Lower leg skin (tissue), 4 donors: ENCODE measurements around the gene PCSK5. TPM values are rescaled to one million over a fixed set of nuclear protein-coding genes. Genes with fewer than 3 reads are reported as not detected.

Experiments
- DNase-seq, 2 donors: peaks; one replicate each; pipeline ENCODE4 v3.0.0-alpha.2; 2019; ENCODE audit warnings: low spot score in 2 of 2
- H3K4me3 ChIP-seq: fragments of 200-600 bp; sonication (generic); 2 replicates; pipeline ENCODE4 v1.5.1; 2017; ENCODE audit warnings: mild to moderate bottlenecking, low read depth; ENCODE audit not compliant: poor library complexity, severe bottlenecking
- CTCF ChIP-seq, 3 donors: fragments of 450-650 bp; IDR thresholded peaks; one replicate each; pipeline ENCODE4 v1.5.1; 2016; ENCODE audit warnings: antibody characterized with exemption in 3 of 3, mild to moderate bottlenecking in 3 of 3, moderate library complexity in 2 of 3
- POLR2A ChIP-seq, 2 donors: fragments of 450-650 bp; IDR thresholded peaks; one replicate each; pipeline ENCODE4 v1.6.1; 2016 to 2017; ENCODE audit warnings: antibody characterized with exemption in 2 of 2, mild to moderate bottlenecking in 1 of 2, moderate library complexity in 1 of 2
- WGBS, 2 donors: methylation state at CpG; one replicate each; pipeline ENCODE4 v1.1.5; 2018; 5-methylcytosine and 5-hydroxymethylcytosine counted together
- intact Hi-C: fragments of 100-400 bp; cut with DNase I; formaldehyde crosslinking; loops from one replicate; pipeline ENCODE4 v1.15.0; 2023; ENCODE audit warnings: low total_unique reads
- total RNA-seq, 4 donors: library from RNA; depleted of rRNA; stranded (reverse); fragments of >200 nt; gene quantifications; one replicate each; pipeline ENCODE4 v1.1.0, GENCODE V29; 2016

Gene PCSK5
- total RNA-seq, 4 donors from 2014 or later = 6.4 to 10.8 (median 9.7) TPM

- no peak overlapping the region for H3K4me3 ChIP-seq
- TF ChIP-seq POLR2A (IDR thresholded peaks at IDR 0.05) = no peak
- TF ChIP-seq CTCF (IDR thresholded peaks at IDR 0.05) = no peak
- WGBS, 2 donors = 55 to 63% methylated on average over 4 of the region's 4 CpGs
- intact Hi-C loops = no loop called here
- DNase-seq = no peak
Measured at GRCh38 chr9:75964427-75964826, 74.0 kb downstream of the PCSK5 start.

DNA sequence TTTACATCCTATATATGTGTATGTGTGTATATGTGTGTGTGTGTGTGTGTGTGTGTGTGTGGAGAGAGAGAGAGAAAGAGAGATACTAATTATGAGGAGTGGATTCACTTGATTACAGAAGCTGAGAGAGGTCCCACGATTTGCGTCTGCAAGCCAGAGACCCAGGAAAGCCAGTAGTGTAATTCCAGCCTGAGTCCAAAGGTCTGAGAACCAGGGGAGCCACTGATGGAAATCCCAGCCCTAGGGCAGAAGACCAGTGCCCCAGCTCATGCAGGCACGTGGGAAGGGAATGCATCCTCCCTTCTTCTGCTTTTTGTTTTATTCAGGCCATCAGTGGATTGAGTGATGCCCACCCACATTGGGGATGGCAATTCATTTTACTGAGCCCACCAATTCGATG, 74.8 kb downstream of the PCSK5 start:
- WGBS, 2 donors = 89 to 90% methylated on average over 4 of the region's 4 CpGs
- H3K4me3 ChIP-seq = no peak overlapping the region
- no peak for TF ChIP-seq CTCF (IDR thresholded peaks at IDR 0.05)
- no peak for TF ChIP-seq POLR2A (IDR thresholded peaks at IDR 0.05)
- intact Hi-C loops = no loop called here
- no peak for DNase-seq

GRCh38 chr9:75967556-75967955, 77.1 kb downstream of the PCSK5 start:
- no peak for DNase-seq
- intact Hi-C loops = no loop called here
- WGBS, 2 donors = 91 to 96% methylated on average over 7 of the region's 7 CpGs
- H3K4me3 ChIP-seq = no peak overlapping the region
- no peak for TF ChIP-seq CTCF (IDR thresholded peaks at IDR 0.05)

DNA sequence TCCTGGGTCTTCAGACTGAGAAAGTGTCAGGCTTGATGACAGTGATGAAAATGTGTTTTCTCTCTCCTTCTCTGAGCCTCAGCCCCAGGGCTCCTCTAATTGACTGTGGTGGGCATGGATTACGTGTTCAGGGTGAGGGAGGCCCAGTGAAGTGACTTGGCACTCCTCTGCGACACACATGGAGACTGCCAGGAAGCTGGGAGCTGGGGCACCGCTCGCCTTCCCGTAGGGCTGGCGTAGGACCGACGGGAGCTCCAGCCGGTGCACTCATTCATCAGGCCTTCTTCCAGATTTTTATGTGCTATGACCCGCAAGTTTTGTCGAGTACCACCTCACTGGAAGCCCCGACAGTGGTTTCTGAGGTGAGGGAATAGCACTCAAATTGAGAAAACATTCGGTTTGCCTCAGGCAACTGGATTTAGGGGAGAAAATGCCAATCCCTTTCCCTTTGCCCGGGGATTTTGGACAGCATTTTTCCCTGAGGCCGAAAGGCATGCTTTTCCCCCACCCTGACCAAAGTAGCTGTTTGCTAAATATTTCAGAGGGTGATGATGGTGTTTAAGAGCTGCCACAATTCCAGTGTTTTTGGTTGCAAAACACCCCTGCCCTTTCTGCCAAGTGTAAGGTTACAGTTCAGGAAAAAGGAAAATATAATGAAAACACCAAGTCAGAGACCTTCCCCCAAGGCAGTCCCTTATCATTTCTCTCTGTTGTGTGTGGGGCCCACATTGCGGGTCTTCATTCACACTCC, 83.7 kb downstream of the PCSK5 start:
- TF ChIP-seq POLR2A (IDR thresholded peaks at IDR 0.05) (no peak), CTCF (IDR thresholded peaks at IDR 0.05) (no peak)
- 68 to 69% methylated on average over 16 of the region's 16 CpGs for WGBS, 2 donors
- DNase-seq = no peak
- H3K4me3 ChIP-seq = no peak overlapping the region
- intact Hi-C loops = no loop called here

- H3K4me3 ChIP-seq = no peak overlapping the region
- DNase-seq = no peak
- WGBS, 2 donors = 89 to 91% methylated on average over 2 of the region's 2 CpGs
- intact Hi-C loops = no loop called here
- TF ChIP-seq CTCF (IDR thresholded peaks at IDR 0.05) = no peak
- no peak for TF ChIP-seq POLR2A (IDR thresholded peaks at IDR 0.05)
Measured at GRCh38 chr9:75975071-75975470, 84.6 kb downstream of the PCSK5 start.

DNA sequence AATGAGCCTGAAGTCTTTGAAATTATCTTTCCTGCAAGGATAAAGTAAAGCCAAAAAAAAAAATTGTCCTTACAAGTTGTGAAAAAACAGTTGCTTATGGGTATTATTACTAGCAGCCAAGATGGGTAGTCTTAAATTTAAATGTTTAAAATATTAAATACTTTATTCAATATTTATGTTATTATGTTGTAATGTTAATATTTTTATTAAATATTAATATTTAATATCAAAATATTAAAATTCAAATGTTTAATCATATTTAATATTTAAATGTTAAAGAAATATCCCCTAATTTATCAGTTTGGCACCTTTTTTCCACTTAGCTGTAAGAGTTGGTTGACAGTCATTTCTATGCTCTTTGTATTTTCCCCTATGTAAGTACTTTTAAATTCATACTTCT, 86.1 kb downstream of the PCSK5 start:
- DNase-seq = no peak
- no peak overlapping the region for H3K4me3 ChIP-seq
- intact Hi-C loops = no loop called here
- no peak for TF ChIP-seq CTCF (IDR thresholded peaks at IDR 0.05)
- no peak for TF ChIP-seq POLR2A (IDR thresholded peaks at IDR 0.05)
